Endothelial cell of umbilical vein (primary cell): ENCODE results near the gene URAD. TPM values are rescaled to one million over a fixed set of nuclear protein-coding genes. Genes with fewer than 3 reads are reported as not detected.
A peak's percentile ranks its signal among the peaks of the same experiment; 100 is the strongest.

ENCODE experiments used
- BruUV-seq: library from RNA; stranded (reverse); fragments of 400-500 nt; replicated peaks from 2 replicates; lab custom pipeline; 2021; lab: Mats Ljungman, UMichigan
- CTCF ChIA-PET: fragments of 300-600, 350-600 bp; sonication (Branson Sonifier 250); formaldehyde crosslinking; loops from one replicate; lab custom pipeline; 2021; ENCODE audit warnings: antibody characterized with exemption, inconsistent platforms; lab: Charles Lee
- POLR2A ChIA-PET: fragments of 300-600, 350-600 bp; sonication (Branson Sonifier 250); formaldehyde crosslinking; loops from one replicate; lab custom pipeline; 2021; ENCODE audit warnings: antibody characterized with exemption, inconsistent platforms; lab: Charles Lee
- DNase-seq: peaks from one replicate; pipeline ENCODE4 v3.0.0-alpha.2; 2011; ENCODE audit warnings: low read depth, low spot score
- FAIRE-seq: peaks from 2 replicates; lab custom pipeline; 2011; peaks lifted over from hg19 to GRCh38; lab: Jason Lieb, UNC
- H2AFZ ChIP-seq: 2 replicates; pipeline ENCODE4 v1.6.0; 2012; ENCODE audit warnings: low read depth, low read length, control low read depth, inconsistent platforms
- H3K27ac ChIP-seq: 2 replicates; pipeline ENCODE4 v1.5.1; 2011; ENCODE audit warnings: low read depth, mild to moderate bottlenecking, control low read depth, low read length, moderate library complexity; ENCODE audit not compliant: insufficient read depth
- H3K27me3 ChIP-seq, 2 experiments: 2 replicates each; pipeline versions ENCODE4 v1.6.0 to v1.6.1; 2011; ENCODE audit warnings: low read length in 2 of 2, mixed read lengths in 1 of 2; ENCODE audit not compliant: control insufficient read depth in 2 of 2, insufficient read depth in 2 of 2
- H3K36me3 ChIP-seq, 2 experiments: 2 replicates in 1 of 2; 3 replicates in 1 of 2; pipeline ENCODE4 v1.5.1; 2011; ENCODE audit warnings: low read length in 2 of 2, mild to moderate bottlenecking in 1 of 2, moderate library complexity in 1 of 2; ENCODE audit not compliant: control insufficient read depth in 2 of 2, insufficient read depth in 2 of 2; ENCODE audit errors: extremely low read depth in 1 of 2
- H3K4me1 ChIP-seq: 3 replicates; pipeline ENCODE4 v1.5.1; 2011; ENCODE audit warnings: mild to moderate bottlenecking, low read length; ENCODE audit not compliant: control insufficient read depth, insufficient read depth; ENCODE audit errors: extremely low read depth
- H3K4me2 ChIP-seq: 2 replicates; pipeline ENCODE4 v1.6.1; 2011; ENCODE audit warnings: low read length, control low read depth, mixed read lengths; ENCODE audit not compliant: insufficient read depth
- H3K4me3 ChIP-seq, 3 experiments: fragments of 200-600 bp in 1 of 3; sonication (generic), shearing (Covaris generic) in 1 of 3; replicated peaks in 1 of 3; 2 replicates each; pipeline ENCODE4 v1.5.1; 2011 to 2016; ENCODE audit warnings: control low read depth in 3 of 3, low read length in 3 of 3, mild to moderate bottlenecking in 2 of 3, inconsistent platforms in 1 of 3, low read depth in 1 of 3, moderate library complexity in 1 of 3; ENCODE audit not compliant: insufficient read depth in 1 of 3
- H3K79me2 ChIP-seq: 2 replicates; pipeline ENCODE4 v1.6.0; 2012; ENCODE audit warnings: low read length, inconsistent platforms; ENCODE audit not compliant: control insufficient read depth, insufficient read depth
- H3K9ac ChIP-seq: replicated peaks from 2 replicates; pipeline ENCODE3; 2011; ENCODE audit warnings: low read length, control low read depth; ENCODE audit not compliant: insufficient read depth; ENCODE audit errors: extremely low read depth
- H3K9me1 ChIP-seq: replicated peaks from 3 replicates; pipeline ENCODE4 v1.6.0; 2011; ENCODE audit warnings: mild to moderate bottlenecking, low read length; ENCODE audit not compliant: control insufficient read depth, insufficient read depth; ENCODE audit errors: extremely low read depth
- H3K9me3 ChIP-seq: replicated peaks from 2 replicates; pipeline ENCODE4 v1.5.1; 2012; ENCODE audit warnings: low read length, inconsistent platforms; ENCODE audit not compliant: control insufficient read depth, insufficient read depth
- H4K20me1 ChIP-seq: replicated peaks from 2 replicates; pipeline ENCODE3; 2011; ENCODE audit warnings: mild to moderate bottlenecking, low read length; ENCODE audit not compliant: control insufficient read depth, insufficient read depth; ENCODE audit errors: extremely low read depth
- EZH2 ChIP-seq: IDR thresholded peaks from 2 replicates; pipeline ENCODE4 v1.6.1; 2012; ENCODE audit warnings: borderline replicate concordance, low read depth, mild to moderate bottlenecking, moderate library complexity, low read length, inconsistent platforms; ENCODE audit not compliant: severe bottlenecking
- FOS ChIP-seq: IDR thresholded peaks from 2 replicates; pipeline ENCODE4 v1.6.1; 2011; ENCODE audit warnings: mild to moderate bottlenecking, low read length, moderate library complexity, borderline replicate concordance; ENCODE audit not compliant: insufficient read depth
- POLR2A ChIP-seq: IDR thresholded peaks from 2 replicates; pipeline ENCODE4 v1.6.1; 2012; ENCODE audit warnings: low read depth, mild to moderate bottlenecking, control low read depth, low read length
- dilution Hi-C: fragments of 300-500 bp; cut with MboI; formaldehyde crosslinking; loops from one replicate; pipeline ENCODE4 v1.15.0; 2019; ENCODE audit warnings: low sequenced_read_pairs; ENCODE audit not compliant: extremely low pct_ligation_motif_present
- intact Hi-C: fragments of 100-400 bp; cut with micrococcal nuclease; formaldehyde crosslinking; loops from one replicate; pipeline ENCODE4 v1.10.0; 2022
- polyA plus RNA-seq, 4 experiments: library from polyadenylated mRNA; depleted of rRNA in 3 of 4; stranded (reverse) in 3 of 4; unstranded in 1 of 4; fragments of >200 nt; gene quantifications; 2 replicates each; pipeline versions ENCODE4 v1.2.1 to v1.2.3, GENCODE V29; 2011 to 2012; ENCODE audit warnings: missing spikeins in 1 of 4
- total RNA-seq: library from RNA; stranded (reverse); gene quantifications from 2 replicates; pipeline ENCODE4 v1.2.3, GENCODE V29; 2021

Gene URAD
- total and polyA plus RNA-seq, 2 donors (not counting 3 experiments of a cell fraction or from before 2014, with no cell fraction given): not detected

GRCh38 chr13:27969082-27969865, 19.2 kb downstream of the URAD start, which contains the start of gene CDX2:
Gene CDX2, minus strand, starts transcription at chr13:27969315. Its CDS starts 309 bp downstream, at chr13:27969006.
- no peak for FAIRE-seq

GRCh38 chr13:27968316-27969081, 20.0 kb downstream of the URAD start:
- no peak overlapping the region for H2AFZ ChIP-seq
- H3K79me2 ChIP-seq: no peaks in the 10 kb centered on the region
- no TSS peak for BruUV-seq
- dilution Hi-C loops (no loop called here), intact Hi-C loops (no loop called here)
- no peaks in the 10 kb centered on the region for H3K36me3 ChIP-seq
- no peaks in the 10 kb centered on the region for H3K4me1 ChIP-seq
- no peak overlapping the region for H3K9ac ChIP-seq
- no peaks in the 10 kb centered on the region for H4K20me1 ChIP-seq
- no peak for FAIRE-seq
- DNase-seq: no peak
- H3K9me3 ChIP-seq: no peaks in the 10 kb centered on the region
- TF ChIP-seq FOS (no peak), EZH2 (peak; percentile 71)
- H3K9me1 ChIP-seq: no peaks in the 10 kb centered on the region
- peaks cover 87 to 99% of the 10 kb centered on the region in 2 experiments for H3K27me3 ChIP-seq
- H3K4me2 ChIP-seq: no peak overlapping the region
- no peak overlapping the region for H3K4me3 ChIP-seq
- ChIA-PET POLR2A (no interaction called here), CTCF (interaction anchor here (0.9 to 1.3 kb wide), 3 partner anchors 16 to 606 kb away, joined by 3 to 5 read pairs (median 4); no protein-coding TSS in a partner anchor)
- no peak overlapping the region for H3K27ac ChIP-seq

More at GRCh38 chr13:27969082-27969865, 19.2 kb downstream of the URAD start, which contains the start of gene CDX2:
- Histone ChIP-seq H3K9me3 (no peaks in the 10 kb centered on the region), H2AFZ (no peak within 1 kb of the TSS), H3K4me1 (no peaks in the 10 kb centered on the region), H4K20me1 (no peaks in the 10 kb centered on the region), H3K4me3 (no peak within 1 kb of the TSS), H3K9me1 (no peaks in the 10 kb centered on the region), H3K36me3 (no peaks in the 10 kb centered on the region), H3K27ac (no peak within 1 kb of the TSS), H3K27me3 (peaks cover 89 to 99% of the 10 kb centered on the region in 2 experiments), H3K9ac (no peak within 1 kb of the TSS), H3K4me2 (no peak within 1 kb of the TSS), H3K79me2 (no peaks in the 10 kb centered on the region)
- POLR2A ChIA-PET: no interaction called here
- TF ChIP-seq EZH2: peak; percentile 74
- no peak for TF ChIP-seq POLR2A
- intact Hi-C loops (no loop called here), dilution Hi-C loops (no loop called here)
- CTCF ChIA-PET: interaction anchor here (0.8 to 1.1 kb wide), 2 partner anchors 12 to 143 kb away, joined by 3 read pairs; no protein-coding TSS in a partner anchor
- BruUV-seq: no TSS peak
- no peak for DNase-seq
